WTC11 (cell line): Measurements from ENCODE around the gene NUDT3. TPM values are rescaled to one million over a fixed set of nuclear protein-coding genes. Genes with fewer than 3 reads are reported as not detected.

Source experiments
- AFF4 ChIP-seq: sonication (generic); formaldehyde crosslinking; IDR thresholded peaks from 2 replicates; pipeline ENCODE4 v1.8.1; 2023; ENCODE audit warnings: mild to moderate bottlenecking, missing genetic modification reagents, borderline replicate concordance
- AR ChIP-seq: fragments of 250-450 bp; sonication (Bioruptor Pico); IDR thresholded peaks from 2 replicates; pipeline ENCODE4 v1.9.0; 2021; ENCODE audit warnings: mild to moderate bottlenecking
- ATF2 ChIP-seq: sonication (generic); formaldehyde crosslinking; IDR thresholded peaks from 2 replicates; pipeline ENCODE4 v1.8.1; 2022; ENCODE audit warnings: low read depth, missing genetic modification reagents, borderline replicate concordance
- CDX4 ChIP-seq: fragments of 250-450 bp; sonication (Bioruptor Pico); IDR thresholded peaks from 2 replicates; pipeline ENCODE4 v1.9.0; 2021; ENCODE audit warnings: moderate library complexity, mild to moderate bottlenecking, inconsistent platforms, borderline replicate concordance
- CREM ChIP-seq: sonication (generic); formaldehyde crosslinking; IDR thresholded peaks from 2 replicates; pipeline ENCODE4 v1.8.1; 2022; ENCODE audit warnings: mild to moderate bottlenecking, missing genetic modification reagents, moderate library complexity
- E2F4 ChIP-seq: sonication (generic); formaldehyde crosslinking; IDR thresholded peaks from 2 replicates; pipeline ENCODE4 v1.8.1; 2022; ENCODE audit warnings: low read depth, mild to moderate bottlenecking, moderate library complexity, missing genetic modification reagents, borderline replicate concordance
- E2F5 ChIP-seq: sonication (generic); formaldehyde crosslinking; IDR thresholded peaks from 2 replicates; pipeline ENCODE4 v1.8.1; 2022; ENCODE audit warnings: mild to moderate bottlenecking, moderate library complexity, missing genetic modification reagents
- HMGXB4 ChIP-seq: sonication (generic); formaldehyde crosslinking; IDR thresholded peaks from 2 replicates; pipeline ENCODE4 v1.8.1; 2023; ENCODE audit warnings: mild to moderate bottlenecking, moderate library complexity, missing genetic modification reagents
- KAT7 ChIP-seq: sonication (generic); formaldehyde crosslinking; IDR thresholded peaks from 2 replicates; pipeline ENCODE4 v1.8.1; 2023; ENCODE audit warnings: missing genetic modification reagents, mild to moderate bottlenecking, borderline replicate concordance
- NFATC4 ChIP-seq: fragments of 250-450 bp; sonication (Bioruptor Pico); IDR thresholded peaks from 2 replicates; pipeline ENCODE4 v1.9.0; 2021; ENCODE audit warnings: mild to moderate bottlenecking
- NFE2L1 ChIP-seq: sonication (generic); formaldehyde crosslinking; IDR thresholded peaks from 2 replicates; pipeline ENCODE4 v1.8.1; 2023; ENCODE audit warnings: missing genetic modification reagents
- NR2C2 ChIP-seq: sonication (generic); formaldehyde crosslinking; IDR thresholded peaks from 2 replicates; pipeline ENCODE4 v1.8.0; 2022; ENCODE audit warnings: mild to moderate bottlenecking, missing genetic modification reagents
- SMAD4 ChIP-seq: sonication (generic); formaldehyde crosslinking; IDR thresholded peaks from 2 replicates; pipeline ENCODE4 v1.8.0; 2022; ENCODE audit warnings: mild to moderate bottlenecking, missing genetic modification reagents
- SP1 ChIP-seq: sonication (generic); formaldehyde crosslinking; conservative IDR thresholded peaks from 2 replicates; pipeline ENCODE4 v1.8.1; 2022; ENCODE audit warnings: missing genetic modification reagents
- TEAD1 ChIP-seq: sonication (generic); formaldehyde crosslinking; IDR thresholded peaks from 2 replicates; pipeline ENCODE4 v1.8.0; 2022; ENCODE audit warnings: mild to moderate bottlenecking, missing genetic modification reagents
- TP53 ChIP-seq: sonication (generic); formaldehyde crosslinking; IDR thresholded peaks from 2 replicates; pipeline ENCODE4 v1.8.1; 2023; ENCODE audit warnings: mild to moderate bottlenecking, missing genetic modification reagents
- USF2 ChIP-seq: sonication (generic); formaldehyde crosslinking; IDR thresholded peaks from 2 replicates; pipeline ENCODE4 v1.8.1; 2023; ENCODE audit warnings: mild to moderate bottlenecking, missing genetic modification reagents, moderate library complexity
- ZBTB21 ChIP-seq: sonication (generic); formaldehyde crosslinking; IDR thresholded peaks from 2 replicates; pipeline ENCODE4 v1.8.1; 2023; ENCODE audit warnings: mild to moderate bottlenecking, missing genetic modification reagents, borderline replicate concordance
- ZNF121 ChIP-seq: sonication (generic); formaldehyde crosslinking; IDR thresholded peaks from 2 replicates; pipeline ENCODE4 v1.8.0; 2023; ENCODE audit warnings: missing genetic modification reagents
- ZNF281 ChIP-seq: sonication (generic); formaldehyde crosslinking; IDR thresholded peaks from 2 replicates; pipeline ENCODE4 v1.8.0; 2023; ENCODE audit warnings: mild to moderate bottlenecking, missing genetic modification reagents
- total RNA-seq: library from RNA; stranded (reverse); gene quantifications from 3 replicates; pipeline ENCODE4 v1.2.3, GENCODE V29; 2021

NUDT3 gene
- total RNA-seq, 1 experiment from 2014 or later, result 30.0 TPM

- TF ChIP-seq E2F5 (CRISPR knock-in tag) (peak; percentile 66), SP1 (CRISPR knock-in tag) (peak; percentile 90), TEAD1 (no peak), CDX4 (CRISPR knock-in tag) (no peak), ATF2 (no peak), ZBTB21 (CRISPR knock-in tag) (no peak), SMAD4 (no peak), NFE2L1 (CRISPR knock-in tag) (no peak), KAT7 (CRISPR knock-in tag) (no peak), E2F4 (CRISPR knock-in tag) (no peak), HMGXB4 (CRISPR knock-in tag) (peak; percentile 88), CREM (CRISPR knock-in tag) (peak; percentile 59; the same call in 1 of the 2 replicates), ZNF121 (no peak), USF2 (CRISPR knock-in tag) (no peak), AR (CRISPR knock-in tag) (no peak; the same call in 1 of the 2 replicates), NFATC4 (CRISPR knock-in tag) (no peak), NR2C2 (CRISPR knock-in tag) (no peak; the same call in 1 of the 2 replicates), ZNF281 (CRISPR knock-in tag) (0 out of 2 replicates have a peak, but pooled peaks have one; percentile 38), AFF4 (CRISPR knock-in tag) (no peak; the same call in 1 of the 2 replicates), TP53 (CRISPR knock-in tag) (no peak)
Observed at GRCh38 chr6:34425498-34426410, 33.3 kb upstream of the NUDT3 start, which contains the start of gene RPS10 (continued).
